ENCODE data around the gene CXCL8. TPM values are rescaled to one million over a fixed set of nuclear protein-coding genes. Genes with fewer than 3 reads are reported as not detected.

CXCL8 gene
- total and polyA plus RNA-seq, 9 of the 15 experiments (the other 6 are each of a cell fraction or from before 2014, with no cell fraction given) = 1.6 to 7.7 (median 3.3) TPM

DNA sequence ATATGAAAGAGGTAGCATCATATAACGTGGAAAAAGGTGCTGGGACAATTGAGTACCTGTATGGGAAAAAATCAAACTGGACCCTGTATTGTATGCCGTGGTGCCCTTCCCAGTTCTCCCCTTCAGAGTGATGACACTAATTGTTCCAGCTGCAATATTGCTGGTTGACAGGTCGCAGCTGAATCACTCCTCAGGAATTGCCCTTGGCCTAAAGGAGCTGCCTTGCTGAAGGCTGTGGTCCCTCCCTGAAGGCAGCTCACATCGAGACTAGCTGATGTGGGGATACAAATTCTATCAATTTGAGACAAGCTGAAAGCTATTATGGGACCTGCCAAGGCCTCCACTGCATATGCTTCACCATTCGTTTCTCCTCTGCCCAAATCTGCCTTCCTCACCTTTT is 39.3 kb upstream of the CXCL8 start:
- FAIRE-seq (no peak), ATAC-seq (no peak), DNase-seq (ENCODE audit: extremely low read depth in 1 of 4, low spot score in 3 of 4) (no peak)
- Histone ChIP-seq H2AFZ (ENCODE audit: low read depth, low read length) (no peak overlapping the region), H3K9me1 (ENCODE audit: control insufficient read depth, insufficient read depth, low read length) (no peaks in the 10 kb centered on the region), H3K4me1 (replicated peaks in 1 of 2; ENCODE audit: control insufficient read depth in 2 of 2, insufficient read depth in 2 of 2, low read length in 2 of 2) (peaks cover 0 to 38% of the 10 kb centered on the region in 2 experiments; a peak in 3 of 5 replicates), H4K20me1 (replicated peaks; ENCODE audit: control insufficient read depth, insufficient read depth, low read length) (no peaks in the 10 kb centered on the region), H3K4me3 (no peak overlapping the region), H3K4me2 (ENCODE audit: insufficient read depth, low read length) (no peak overlapping the region), H3K36me3 (ENCODE audit: control insufficient read depth, insufficient read depth, low read length) (no peaks in the 10 kb centered on the region), H3K27ac (ENCODE audit: extremely low read depth, low read depth, low read length) (no peak overlapping the region), H3K79me2 (ENCODE audit: control insufficient read depth, insufficient read depth, low read length) (no peaks in the 10 kb centered on the region), H3K9ac (ENCODE audit: insufficient read depth in 1 of 2, low read depth in 2 of 2, low read length in 2 of 2) (no peak overlapping the region), H3K9me3 (replicated peaks; ENCODE audit: control insufficient read depth, insufficient read depth, low read depth, low read length) (no peaks in the 10 kb centered on the region), H3K27me3 (ENCODE audit: control insufficient read depth in 2 of 2, insufficient read depth in 2 of 2, low read length in 2 of 2) (no peaks in the 10 kb centered on the region)
- ChIA-PET CTCF (ENCODE audit: low intra/inter-chr PET ratio) (no interaction called here), POLR2A (interaction anchor here (0.7 kb wide), 1 partner anchor 406 kb away, joined by 3 read pairs; no protein-coding TSS in a partner anchor)
- TF ChIP-seq SIRT6 (IDR thresholded peaks at IDR 0.05; ENCODE audit: low read depth, low read length) = no peak
- no peak for TF ChIP-seq SMC3 (conservative IDR thresholded peaks at IDR 0.05; ENCODE audit: insufficient read depth, low read depth, low read length)
- TF ChIP-seq XRCC3 (IDR thresholded peaks at IDR 0.05) = no peak
- no peak for TF ChIP-seq KLF6 (CRISPR knock-in tag; IDR thresholded peaks at IDR 0.05; ENCODE audit: borderline replicate concordance)
- TF ChIP-seq, protein P1, sequence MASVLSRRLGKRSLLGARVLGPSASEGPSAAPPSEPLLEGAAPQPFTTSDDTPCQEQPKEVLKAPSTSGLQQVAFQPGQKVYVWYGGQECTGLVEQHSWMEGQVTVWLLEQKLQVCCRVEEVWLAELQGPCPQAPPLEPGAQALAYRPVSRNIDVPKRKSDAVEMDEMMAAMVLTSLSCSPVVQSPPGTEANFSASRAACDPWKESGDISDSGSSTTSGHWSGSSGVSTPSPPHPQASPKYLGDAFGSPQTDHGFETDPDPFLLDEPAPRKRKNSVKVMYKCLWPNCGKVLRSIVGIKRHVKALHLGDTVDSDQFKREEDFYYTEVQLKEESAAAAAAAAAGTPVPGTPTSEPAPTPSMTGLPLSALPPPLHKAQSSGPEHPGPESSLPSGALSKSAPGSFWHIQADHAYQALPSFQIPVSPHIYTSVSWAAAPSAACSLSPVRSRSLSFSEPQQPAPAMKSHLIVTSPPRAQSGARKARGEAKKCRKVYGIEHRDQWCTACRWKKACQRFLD (CRISPR knock-in tag; IDR thresholded peaks at IDR 0.05) = no peak
- TF ChIP-seq, protein P2, sequence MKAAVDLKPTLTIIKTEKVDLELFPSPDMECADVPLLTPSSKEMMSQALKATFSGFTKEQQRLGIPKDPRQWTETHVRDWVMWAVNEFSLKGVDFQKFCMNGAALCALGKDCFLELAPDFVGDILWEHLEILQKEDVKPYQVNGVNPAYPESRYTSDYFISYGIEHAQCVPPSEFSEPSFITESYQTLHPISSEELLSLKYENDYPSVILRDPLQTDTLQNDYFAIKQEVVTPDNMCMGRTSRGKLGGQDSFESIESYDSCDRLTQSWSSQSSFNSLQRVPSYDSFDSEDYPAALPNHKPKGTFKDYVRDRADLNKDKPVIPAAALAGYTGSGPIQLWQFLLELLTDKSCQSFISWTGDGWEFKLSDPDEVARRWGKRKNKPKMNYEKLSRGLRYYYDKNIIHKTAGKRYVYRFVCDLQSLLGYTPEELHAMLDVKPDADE (conservative IDR thresholded peaks at IDR 0.05; ENCODE audit: control insufficient read depth, low read depth, low read length) = no peak
- TF ChIP-seq, protein P3, sequence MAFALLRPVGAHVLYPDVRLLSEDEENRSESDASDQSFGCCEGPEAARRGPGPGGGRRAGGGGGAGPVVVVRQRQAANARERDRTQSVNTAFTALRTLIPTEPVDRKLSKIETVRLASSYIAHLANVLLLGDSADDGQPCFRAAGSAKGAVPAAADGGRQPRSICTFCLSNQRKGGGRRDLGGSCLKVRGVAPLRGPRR (CRISPR knock-in tag; IDR thresholded peaks at IDR 0.05) = no peak
- TF ChIP-seq, protein P4, sequence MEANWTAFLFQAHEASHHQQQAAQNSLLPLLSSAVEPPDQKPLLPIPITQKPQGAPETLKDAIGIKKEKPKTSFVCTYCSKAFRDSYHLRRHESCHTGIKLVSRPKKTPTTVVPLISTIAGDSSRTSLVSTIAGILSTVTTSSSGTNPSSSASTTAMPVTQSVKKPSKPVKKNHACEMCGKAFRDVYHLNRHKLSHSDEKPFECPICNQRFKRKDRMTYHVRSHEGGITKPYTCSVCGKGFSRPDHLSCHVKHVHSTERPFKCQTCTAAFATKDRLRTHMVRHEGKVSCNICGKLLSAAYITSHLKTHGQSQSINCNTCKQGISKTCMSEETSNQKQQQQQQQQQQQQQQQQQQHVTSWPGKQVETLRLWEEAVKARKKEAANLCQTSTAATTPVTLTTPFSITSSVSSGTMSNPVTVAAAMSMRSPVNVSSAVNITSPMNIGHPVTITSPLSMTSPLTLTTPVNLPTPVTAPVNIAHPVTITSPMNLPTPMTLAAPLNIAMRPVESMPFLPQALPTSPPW (CRISPR knock-in tag; IDR thresholded peaks at IDR 0.05) = no peak
- no peak for TF ChIP-seq ZNF174 (CRISPR knock-in tag; IDR thresholded peaks at IDR 0.05)
- TF ChIP-seq RBM14 (IDR thresholded peaks at IDR 0.05; ENCODE audit: borderline replicate concordance, insufficient read depth, low read depth, low read length) = no peak
- TF ChIP-seq, protein P5, sequence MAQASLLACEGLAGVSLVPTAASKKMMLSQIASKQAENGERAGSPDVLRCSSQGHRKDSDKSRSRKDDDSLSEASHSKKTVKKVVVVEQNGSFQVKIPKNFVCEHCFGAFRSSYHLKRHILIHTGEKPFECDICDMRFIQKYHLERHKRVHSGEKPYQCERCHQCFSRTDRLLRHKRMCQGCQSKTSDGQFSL (CRISPR knock-in tag; IDR thresholded peaks at IDR 0.05) = no peak
- TF ChIP-seq, protein P5 (tag; IDR thresholded peaks at IDR 0.05) = no peak
- TF ChIP-seq ZBTB1 (CRISPR knock-in tag; IDR thresholded peaks at IDR 0.05; ENCODE audit: borderline replicate concordance, low read depth) = no peak
- no peak for TF ChIP-seq LARP7 (IDR thresholded peaks at IDR 0.05)
- no peak for TF ChIP-seq HDAC1 (IDR thresholded peaks at IDR 0.05)
- TF ChIP-seq, protein P6, sequence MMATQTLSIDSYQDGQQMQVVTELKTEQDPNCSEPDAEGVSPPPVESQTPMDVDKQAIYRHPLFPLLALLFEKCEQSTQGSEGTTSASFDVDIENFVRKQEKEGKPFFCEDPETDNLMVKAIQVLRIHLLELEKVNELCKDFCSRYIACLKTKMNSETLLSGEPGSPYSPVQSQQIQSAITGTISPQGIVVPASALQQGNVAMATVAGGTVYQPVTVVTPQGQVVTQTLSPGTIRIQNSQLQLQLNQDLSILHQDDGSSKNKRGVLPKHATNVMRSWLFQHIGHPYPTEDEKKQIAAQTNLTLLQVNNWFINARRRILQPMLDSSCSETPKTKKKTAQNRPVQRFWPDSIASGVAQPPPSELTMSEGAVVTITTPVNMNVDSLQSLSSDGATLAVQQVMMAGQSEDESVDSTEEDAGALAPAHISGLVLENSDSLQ (IDR thresholded peaks at IDR 0.05) = no peak
- intact Hi-C loops (cut with micrococcal nuclease) (no loop called here), in situ Hi-C loops (cut with MboI) (loop anchor here (25.0 kb wide), 1 partner anchor 961 kb away; no protein-coding TSS in a partner anchor)
- WGBS (ENCODE audit: insufficient coverage, low coverage, missing lambda C conversion rate) = 84% methylated on average over 5 of the region's 5 CpGs
- no TSS peak for BruUV-seq (replicated peaks)
